GM21367 (cell line): ENCODE results near the gene UGDH.
A peak's percentile ranks its signal among the peaks of the same experiment; 100 is the strongest.
"Not testable (repeated sequence)": the region's sequence is repeated elsewhere in the genome, so short reads cannot be mapped to it uniquely, and the experiment has no call there.

Experiments
- ATAC-seq: cut with Tn5 transposase; IDR thresholded peaks from one replicate; pipeline ENCODE4 v1.9.1; 2021; ENCODE audit not compliant: unreplicated experiment

Gene UGDH

DNA sequence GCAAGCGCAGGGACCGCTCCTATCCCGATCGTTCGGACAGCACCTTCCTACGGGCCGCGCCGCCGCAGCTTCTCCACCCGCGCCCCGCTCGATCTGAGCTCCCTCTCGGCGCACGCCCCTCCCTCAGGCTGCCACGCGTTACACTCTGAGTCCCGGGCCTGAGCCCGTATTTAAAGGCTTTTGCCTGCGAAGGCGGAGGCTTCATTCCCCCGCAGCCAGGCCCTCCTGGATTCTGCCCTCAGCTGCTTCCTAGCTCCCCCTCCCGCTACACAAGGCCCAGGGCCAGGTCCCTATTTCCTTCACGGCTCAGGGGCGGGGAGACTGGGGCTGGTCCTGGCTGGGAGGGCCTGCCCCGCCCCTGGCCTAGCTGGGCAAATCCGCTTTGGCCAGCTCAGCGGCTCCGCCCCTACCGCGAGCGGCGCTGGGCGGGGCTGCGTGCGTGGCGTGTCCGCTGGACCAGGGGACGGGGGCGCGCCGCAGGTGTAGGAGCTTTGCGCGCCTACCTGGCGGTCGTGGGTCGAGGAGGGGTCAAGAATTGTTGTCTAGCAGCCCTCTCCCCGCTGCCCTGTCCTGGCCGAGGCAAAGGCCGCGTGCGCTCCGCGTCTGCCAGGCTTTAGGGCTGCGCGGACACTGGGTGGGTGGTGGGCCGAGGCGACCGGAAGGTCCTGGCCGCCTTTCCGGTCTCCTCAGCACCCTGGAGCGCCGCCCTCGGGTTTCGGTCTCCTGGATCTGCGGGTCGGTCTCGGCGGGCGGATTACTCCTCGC is at the start of gene UGDH:
UGDH (minus strand) TSS at position 144 of the 765 bp plus-strand sequence. CDS start 5,927 bp downstream, outside the sequence.
- peak; percentile 89 for ATAC-seq

DNA sequence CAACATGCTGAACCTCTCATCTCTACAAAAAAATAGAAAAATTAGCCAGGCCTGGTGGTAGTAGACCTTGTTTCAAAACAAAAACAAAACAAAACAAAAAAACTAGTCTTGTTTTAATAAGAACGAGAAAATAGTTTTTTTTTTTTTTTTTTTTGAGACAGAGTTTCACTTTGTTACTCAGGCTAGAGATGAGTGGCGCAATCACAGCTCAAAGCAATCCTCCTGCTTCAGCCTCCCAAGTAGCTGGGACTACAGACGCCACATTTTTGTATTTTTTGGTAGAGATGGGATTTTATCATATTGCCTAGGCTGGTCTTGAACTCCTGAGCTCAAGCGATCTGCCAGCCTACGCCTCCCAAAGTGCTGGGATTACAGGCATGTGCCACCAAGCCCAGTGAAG is 47.7 kb upstream of the UGDH start:
- no peak for ATAC-seq

DNA sequence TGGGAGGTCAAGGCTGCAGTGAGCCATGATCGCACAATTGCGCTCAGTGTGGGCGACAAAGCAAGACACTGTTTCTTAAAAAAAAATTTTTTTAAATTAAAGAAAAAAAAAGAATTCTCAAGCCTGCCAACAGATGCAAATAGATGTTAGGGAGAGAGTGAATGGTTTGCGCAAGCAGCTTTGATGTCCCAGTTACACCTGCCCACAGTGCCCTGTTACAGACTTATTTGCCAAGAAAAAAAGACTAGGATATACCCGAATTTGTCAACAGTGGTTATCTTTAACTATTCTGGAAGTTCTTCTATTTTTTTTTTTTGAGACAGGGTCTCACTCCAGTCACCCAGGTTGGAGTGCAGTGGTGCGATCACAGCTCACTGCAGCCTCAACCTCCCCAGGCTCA is 44.3 kb upstream of the UGDH start:
- ATAC-seq, result no peak

DNA sequence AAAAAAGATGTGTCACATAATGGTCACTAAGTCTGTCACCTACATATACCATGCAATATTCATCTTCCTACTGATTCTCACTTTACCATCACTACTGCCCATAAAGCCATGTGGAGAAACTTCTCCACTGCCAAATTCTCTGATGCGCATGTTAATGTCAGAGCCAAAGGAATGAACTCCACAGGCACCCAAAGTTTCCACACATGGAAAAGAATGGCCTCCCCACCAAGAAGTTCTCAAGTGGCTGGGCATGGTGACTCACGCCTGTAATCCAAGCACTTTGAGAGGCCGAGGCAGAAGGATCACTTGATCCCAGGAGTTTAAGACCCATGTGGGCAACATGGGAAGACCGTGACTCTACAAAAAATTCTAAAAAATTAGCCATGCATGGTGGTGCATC is 43.8 kb upstream of the UGDH start:
- ATAC-seq, result no peak

DNA sequence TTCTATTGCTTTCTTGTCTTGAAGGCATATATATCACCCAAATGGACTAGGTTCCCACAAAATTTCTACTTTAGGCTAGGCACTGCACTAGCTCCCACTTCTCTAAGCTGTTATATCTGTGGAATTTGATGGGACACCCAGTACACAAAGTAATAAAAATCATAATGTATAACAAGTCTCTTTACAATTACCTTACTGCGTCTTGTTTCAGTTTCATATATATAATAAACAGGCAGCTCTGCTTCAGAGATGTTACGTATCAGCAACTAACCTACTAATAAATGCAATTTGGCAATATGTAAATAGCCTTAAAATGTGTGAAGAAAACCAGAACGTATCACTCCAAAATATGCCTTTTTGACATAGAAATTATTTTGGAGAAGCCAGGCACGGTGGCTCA is 42.0 kb upstream of the UGDH start:
- no peak for ATAC-seq

DNA sequence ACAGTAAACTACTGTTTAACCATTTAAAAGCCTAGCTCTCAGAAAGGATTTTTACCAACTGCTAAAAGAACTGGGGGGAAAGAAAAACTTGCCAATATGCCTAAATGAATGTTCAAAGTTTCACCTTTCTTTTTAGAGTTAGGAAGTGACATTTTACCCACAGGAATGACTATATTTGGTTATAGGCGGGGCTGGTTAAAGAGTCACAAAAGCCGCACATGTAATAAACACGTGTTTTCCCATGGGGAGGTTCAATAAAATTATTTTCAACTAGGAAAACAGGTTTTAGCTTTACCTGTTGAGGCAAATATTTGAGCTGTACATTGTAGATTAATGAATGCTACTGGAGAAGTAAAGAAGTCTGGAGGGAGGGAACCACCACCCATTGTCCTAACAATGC is 41.6 kb upstream of the UGDH start:
- ATAC-seq, result no peak

DNA sequence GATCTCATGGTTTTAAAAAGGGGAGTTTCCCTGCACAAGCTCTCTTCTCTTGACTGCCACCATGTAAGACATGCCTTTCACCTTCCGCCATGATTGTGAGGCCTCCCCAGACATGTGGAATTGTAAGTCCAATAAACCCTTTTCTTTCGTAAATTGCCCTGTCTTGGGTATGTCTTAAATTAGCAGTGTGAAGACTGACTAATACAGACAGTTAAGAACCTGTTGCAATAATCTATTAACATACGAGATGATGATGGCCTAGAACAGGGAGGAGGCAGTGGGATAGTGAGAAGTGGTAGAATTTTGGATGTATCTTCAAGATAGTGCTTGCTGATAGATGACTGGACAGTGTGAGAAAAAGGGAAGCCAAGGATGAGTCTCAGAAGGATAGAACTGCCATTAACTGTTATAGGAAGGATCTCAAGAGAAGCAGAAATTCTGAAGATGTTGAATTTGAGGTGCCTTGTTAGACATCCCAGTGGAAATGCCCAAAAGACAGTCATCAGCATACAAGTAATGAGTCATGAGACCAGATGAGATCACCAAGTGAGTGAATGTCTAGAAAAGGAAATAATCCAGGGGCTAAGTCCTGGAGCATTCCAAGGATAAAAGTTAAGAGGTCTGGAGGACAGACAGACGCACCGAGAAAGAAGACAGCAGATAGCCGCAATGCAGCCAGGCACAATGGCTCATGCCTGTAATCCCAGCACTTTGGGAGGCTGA is 38.8 kb upstream of the UGDH start:
- ATAC-seq, result no peak

DNA sequence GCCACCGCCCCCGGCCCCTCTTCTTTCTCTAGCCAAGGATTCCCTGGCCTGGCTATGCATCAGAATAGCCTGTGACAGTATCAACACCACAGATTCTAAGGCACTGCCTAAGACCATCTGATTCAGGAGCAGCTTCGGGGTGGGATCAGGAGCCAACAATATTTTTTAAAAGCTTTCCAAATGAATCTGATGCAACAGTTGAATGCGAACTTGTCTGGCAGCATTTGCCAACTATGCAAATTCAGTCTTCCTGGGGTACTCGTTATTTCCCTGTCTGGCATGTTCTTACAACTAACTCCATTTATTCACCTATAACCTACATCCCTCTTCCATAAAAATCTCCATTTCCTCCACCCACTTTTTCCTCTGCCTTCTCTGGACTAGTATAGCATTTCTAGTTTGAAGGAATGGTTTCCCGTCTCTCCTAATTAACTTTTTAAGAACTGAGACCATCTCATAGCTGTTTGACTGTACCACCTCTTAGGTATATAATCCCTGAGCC is 36.2 kb upstream of the UGDH start:
- no peak for ATAC-seq

DNA sequence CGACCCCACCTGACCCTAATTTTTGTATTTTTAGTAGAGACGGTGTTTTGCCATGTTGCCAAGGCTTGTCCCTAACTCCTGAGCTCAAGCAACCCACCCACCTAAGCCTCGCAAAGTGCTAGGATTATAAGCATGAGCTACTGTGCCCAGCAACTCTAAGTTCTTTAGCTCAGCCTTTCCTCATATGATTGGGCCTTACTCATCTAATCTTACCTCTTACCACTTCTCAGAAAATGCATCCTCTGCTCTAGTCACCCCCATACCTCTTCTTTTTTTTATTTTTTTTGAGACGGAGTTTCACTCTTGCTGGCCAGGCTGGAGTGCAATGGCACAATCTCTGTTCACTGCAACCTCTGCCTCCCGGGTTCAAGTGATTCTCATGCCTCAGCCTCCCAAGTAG is 35.6 kb upstream of the UGDH start:
- ATAC-seq, result no peak

DNA sequence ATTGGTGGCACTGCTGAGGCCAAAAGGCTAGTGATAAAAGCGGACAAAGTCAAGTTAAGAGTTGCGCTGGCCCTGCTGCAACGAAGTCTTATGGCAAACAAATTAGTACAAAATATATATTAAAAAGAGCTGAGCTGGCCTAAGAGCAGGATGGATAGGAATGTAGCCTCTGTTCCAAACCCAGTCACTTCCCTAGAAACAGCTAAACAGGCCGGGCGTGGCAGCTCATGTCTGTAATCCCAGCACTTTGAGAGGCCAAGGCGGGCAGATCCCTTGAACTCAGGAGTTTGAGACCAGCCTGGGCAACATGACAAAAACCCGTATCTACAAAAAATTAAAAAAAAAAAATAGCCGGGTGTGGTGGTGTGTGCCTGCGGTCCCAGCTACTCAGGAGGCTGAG is 32.4 kb upstream of the UGDH start:
- ATAC-seq, result no peak

DNA sequence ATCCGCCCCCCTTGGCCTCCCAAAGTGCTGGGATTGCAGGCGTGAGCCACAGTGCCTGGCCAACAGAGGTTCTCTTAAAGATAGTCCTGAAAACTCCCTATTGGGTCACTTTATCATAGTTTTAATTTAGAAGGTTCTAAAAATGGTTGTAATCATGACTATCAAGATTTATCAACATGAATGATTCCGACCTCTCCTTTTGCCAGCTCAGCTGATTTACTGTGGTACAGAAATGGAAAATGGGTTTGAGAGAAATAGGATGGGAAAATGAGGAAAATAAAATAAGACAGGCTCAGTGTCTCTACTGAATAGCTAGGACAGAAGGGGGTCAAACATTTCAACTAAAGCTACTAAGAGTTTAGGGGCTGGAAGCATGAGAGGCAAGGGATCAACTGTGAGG is 28.2 kb upstream of the UGDH start:
- ATAC-seq, result no peak

DNA sequence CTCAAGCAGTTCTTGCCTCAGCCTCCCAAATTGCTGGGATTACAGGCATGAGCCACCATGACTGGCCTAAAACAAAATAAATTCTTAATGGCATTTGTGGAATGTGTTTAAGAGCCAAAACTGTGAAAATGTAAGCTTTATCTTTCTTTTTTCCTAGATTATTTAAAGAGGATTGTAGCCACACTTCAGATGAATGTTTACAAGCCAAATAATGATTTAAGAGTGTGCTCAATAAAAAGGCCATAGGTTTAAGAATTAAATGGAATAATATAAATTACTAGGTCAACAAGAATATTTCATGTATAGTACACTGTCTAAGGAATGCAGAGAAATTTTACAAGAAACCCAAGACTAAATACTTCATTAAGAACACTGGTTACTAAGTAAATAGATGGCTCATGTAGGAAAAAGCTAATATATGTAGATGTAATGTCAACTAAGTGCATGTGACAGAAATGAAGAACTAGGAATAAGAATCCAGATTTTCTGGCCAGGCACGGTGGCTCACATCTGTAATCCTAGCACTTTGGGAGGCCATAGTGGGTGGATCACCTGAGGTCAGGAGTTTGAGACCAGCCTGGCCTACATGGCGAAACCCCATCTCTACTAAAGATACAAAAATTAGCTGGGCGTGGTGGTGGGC is 21.3 kb upstream of the UGDH start:
- no peak for ATAC-seq

DNA sequence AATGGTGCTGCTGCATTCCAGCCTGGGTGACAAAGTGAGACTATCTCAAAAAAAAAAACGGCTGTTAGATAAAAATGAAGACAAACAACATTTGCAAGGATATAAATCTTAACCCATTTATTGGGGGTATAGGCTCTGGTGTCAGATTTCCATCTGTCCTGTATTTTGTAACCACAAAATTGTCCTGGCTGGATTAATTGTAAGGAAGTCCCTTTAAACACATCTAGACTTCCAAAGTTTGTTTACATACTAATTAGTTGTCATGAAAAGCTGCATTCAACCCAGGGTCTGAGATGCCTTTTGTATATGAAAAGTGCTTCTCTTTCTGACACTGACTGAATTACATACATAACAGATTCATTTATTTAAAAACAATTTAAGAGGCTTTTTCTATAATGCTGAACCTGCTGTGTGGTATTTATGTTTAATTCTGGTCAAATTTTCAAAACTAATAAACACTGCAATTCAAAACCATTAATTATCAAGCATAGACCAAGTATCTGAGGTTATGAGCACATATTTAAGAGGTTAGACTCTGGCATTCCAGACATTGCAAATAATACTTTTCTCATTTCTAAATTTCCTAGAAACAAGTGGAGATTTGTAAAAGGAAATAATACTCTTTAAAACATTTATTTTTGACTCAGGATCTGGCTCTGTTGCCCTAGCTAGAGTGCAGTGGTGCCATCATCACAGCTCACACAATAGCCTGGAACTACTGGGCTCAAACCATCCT is 17.5 kb upstream of the UGDH start:
- no peak for ATAC-seq

DNA sequence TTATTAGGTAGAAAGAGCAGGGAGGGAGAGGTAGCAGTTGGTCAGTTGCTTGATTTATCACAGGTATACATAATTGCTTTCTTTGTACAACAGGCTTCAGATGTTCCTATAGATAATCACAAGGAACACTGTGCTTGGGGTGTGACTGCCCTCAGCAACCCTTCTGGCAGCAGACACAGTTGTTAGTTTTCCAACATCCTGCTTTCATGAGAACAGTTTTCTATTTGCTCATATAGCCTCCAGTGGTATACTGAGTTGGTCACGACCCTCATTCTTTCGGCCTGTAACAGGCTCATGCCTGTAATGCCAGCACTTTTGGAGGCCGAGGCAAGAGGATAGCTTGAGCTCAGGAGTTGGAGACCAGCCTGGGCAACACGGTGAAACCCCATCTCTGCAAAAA is 16.8 kb upstream of the UGDH start:
- not testable (repeated sequence) for ATAC-seq

DNA sequence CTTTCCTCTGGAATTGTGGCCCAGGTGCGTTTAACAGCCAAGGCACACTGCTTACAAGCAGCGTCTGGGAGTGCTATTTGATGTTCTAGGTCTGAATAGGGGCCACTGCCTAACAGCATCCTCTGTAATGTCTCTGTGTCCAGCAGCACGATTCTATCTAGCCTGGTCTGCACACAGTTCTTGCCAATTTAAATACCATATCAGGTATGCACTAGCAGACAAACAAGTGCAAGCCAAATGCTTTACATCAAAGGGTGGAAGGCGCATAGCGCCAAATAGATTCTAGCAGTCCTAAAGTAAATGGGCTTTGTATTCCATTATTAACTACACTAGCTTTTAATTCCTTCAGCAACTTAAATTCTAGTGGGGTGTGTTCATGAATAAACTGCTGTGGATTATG is 15.8 kb upstream of the UGDH start:
- ATAC-seq, result no peak

DNA sequence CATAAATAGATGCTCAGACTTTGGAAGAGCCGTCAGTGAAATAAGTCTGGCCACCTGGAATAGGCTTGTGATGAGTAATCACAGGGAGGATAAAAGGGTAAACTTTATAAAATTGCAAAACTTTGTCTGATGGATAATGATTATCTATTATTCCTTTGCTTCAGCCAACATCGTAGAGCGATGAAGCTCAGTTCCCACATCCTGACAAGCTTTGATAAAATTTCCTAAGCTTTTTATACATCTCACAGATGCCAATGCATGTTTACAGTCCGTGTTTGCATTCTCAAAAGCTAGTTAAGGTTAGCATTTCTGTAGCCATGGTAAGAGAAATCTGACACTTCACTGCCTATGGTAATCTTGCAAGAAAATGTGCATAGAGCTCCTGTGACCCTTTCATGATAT is 15.4 kb upstream of the UGDH start:
- ATAC-seq, result no peak

DNA sequence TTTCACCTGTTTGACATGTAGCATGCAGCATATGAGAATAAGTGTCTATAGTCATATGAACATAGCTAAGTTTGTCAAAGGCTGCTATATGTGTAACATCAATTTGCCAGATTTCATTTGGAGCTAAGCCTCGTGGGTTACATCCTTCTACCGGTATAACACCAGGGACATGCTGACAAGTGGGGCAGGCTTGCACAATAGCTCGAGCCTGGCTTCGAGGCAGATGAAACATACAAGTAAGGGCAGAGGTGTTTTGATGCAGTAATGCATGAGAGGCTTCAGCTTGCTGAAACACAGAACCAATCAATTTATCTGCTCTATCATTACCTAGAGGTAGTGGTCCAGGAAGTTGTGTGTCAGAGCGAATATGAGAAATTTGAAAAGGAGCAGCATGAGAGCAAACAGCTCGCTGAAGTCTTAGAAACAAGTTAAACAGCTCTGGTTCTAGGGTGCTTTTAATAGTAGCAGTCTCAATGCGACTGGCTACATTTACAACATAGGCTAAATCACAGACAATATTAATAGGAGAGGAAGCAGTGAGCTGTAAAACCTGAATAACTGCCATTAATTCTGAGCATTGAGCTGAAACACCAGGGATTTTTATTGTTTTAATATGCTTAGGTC is 14.9 kb upstream of the UGDH start:
- no peak for ATAC-seq

DNA sequence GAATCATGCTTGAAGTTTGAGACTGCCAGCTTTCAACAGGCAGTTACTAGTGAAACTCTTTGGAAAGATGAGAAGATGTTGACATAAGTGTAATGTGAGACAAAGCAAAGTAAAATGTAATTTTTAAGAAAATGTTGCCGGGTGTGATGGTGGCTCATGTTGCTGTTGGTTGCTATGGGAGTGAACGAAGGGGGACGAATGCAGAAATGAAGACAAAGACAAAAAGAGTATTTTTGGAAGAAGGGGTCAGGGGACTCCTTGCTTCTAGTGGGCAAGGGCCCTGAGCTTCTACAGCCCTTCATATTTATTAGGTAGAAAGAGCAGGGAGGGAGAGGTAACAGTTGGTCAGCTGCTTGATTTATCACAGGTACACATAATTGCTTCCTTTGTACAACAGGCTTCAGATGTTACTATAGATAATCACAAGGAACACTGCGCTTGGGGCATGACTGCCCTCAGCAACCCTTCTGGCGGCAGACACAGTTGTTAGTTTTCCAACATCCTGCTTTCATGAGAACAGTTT is 11.9 kb upstream of the UGDH start:
- no peak for ATAC-seq

DNA sequence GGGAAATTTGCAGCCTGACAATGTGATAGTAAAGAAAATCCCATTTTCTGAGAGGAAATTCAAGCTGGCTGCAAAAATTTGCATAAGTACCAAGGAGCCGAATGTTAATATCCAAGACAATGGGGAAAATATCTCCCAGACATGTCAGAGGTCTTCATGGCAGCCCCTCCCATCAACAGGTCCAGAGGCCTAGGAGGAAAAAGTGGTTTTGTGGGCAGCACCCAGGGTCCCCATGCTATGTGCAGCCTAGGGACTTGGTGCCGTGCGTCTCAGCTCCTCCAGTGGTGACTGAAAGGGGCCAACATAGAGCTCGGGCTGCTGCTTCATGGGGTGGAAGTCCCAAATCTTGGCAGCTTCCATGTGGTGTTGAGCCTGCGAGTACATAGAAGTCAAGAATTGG is 6.3 kb upstream of the UGDH start:
- ATAC-seq, result no peak

DNA sequence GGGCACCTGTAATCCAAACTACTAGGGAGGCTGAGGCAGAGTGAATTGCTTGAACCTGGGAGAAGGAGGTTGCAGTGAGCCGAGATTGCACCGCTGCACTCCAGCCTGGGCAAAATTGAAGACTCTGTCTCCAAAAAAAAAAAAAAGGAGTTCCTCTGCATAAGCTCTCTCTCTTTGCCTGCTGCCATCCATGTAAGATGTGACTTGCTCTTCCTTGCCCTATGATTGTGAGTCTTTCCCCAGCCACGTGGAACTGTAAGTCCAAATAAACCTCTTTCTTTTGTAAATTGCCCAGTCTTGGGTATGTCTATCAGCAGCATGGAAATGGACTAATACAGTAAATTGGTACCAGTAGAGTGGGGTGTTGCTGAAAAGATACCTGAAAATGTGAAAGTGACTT is 5.0 kb upstream of the UGDH start:
- ATAC-seq, result not testable (repeated sequence)

DNA sequence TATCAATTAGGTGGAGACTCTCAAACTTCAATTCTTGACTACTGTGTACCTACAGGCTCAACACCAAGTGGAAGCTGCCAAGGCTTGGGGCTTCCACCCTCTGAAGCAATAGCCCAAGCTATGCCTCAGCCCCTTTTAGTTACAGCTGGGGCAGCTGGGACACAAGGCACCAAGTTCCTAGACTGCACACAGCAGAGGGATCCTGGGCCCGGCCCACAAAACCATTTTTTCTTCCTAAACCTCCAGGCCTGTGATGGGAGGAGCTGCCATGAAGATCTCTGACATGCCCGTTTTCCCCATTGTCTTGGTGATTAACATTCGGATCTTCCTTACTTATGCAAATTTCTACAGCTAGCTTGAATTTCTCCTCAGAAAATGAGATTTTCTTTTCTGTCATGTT is 3.4 kb upstream of the UGDH start:
- ATAC-seq, result no peak
